Liver (tissue), 9 donors: ENCODE data around the gene AQP12A. TPM values are rescaled to one million over a fixed set of nuclear protein-coding genes. Genes with fewer than 3 reads are reported as not detected.

Experiments
- DNase-seq: peaks from one replicate; pipeline ENCODE4 v3.0.0-alpha.2; 2017; ENCODE audit warnings: low spot score
- H3K27ac ChIP-seq, 2 donors: one replicate each; pipeline ENCODE4 v1.7.0; 2013; ENCODE audit warnings: inconsistent platforms in 2 of 2, low read length in 2 of 2, control low read depth in 1 of 2, low read depth in 1 of 2, mild to moderate bottlenecking in 1 of 2
- H3K27me3 ChIP-seq, 4 donors: one replicate each; pipeline versions ENCODE4 v1.6.1 to v1.7.0; 2013; ENCODE audit warnings: low read length in 3 of 4, inconsistent platforms in 1 of 4, mild to moderate bottlenecking in 1 of 4, moderate library complexity in 1 of 4; ENCODE audit not compliant: control insufficient read depth in 4 of 4, insufficient read depth in 4 of 4
- H3K36me3 ChIP-seq, 4 donors: one replicate each; pipeline versions ENCODE4 v1.6.1 to v1.7.0; 2013; ENCODE audit warnings: low read length in 3 of 4, mild to moderate bottlenecking in 3 of 4, low read depth in 1 of 4, moderate library complexity in 1 of 4; ENCODE audit not compliant: control insufficient read depth in 4 of 4, insufficient read depth in 3 of 4
- H3K4me1 ChIP-seq, 4 donors: one replicate each; pipeline versions ENCODE4 v1.6.1 to v1.7.0; 2013; ENCODE audit warnings: low read length in 3 of 4, mild to moderate bottlenecking in 3 of 4, moderate library complexity in 1 of 4; ENCODE audit not compliant: control insufficient read depth in 4 of 4, insufficient read depth in 4 of 4
- H3K4me3 ChIP-seq, 3 donors: one replicate each; pipeline versions ENCODE4 v1.6.1 to v1.7.0; 2013; ENCODE audit warnings: low read length in 3 of 3, control low read depth in 1 of 3, low read depth in 1 of 3, mild to moderate bottlenecking in 1 of 3
- H3K9ac ChIP-seq, 2 donors: one replicate each; pipeline ENCODE4 v1.7.0; 2013; ENCODE audit warnings: low read length in 2 of 2, mild to moderate bottlenecking in 2 of 2, moderate library complexity in 2 of 2, control low read depth in 1 of 2, low read depth in 1 of 2
- H3K9me3 ChIP-seq, 4 donors: one replicate each; pipeline versions ENCODE4 v1.6.1 to v1.7.0; 2013; ENCODE audit warnings: low read length in 3 of 4; ENCODE audit not compliant: control insufficient read depth in 4 of 4
- ATF3 ChIP-seq: IDR thresholded peaks from 2 replicates; pipeline ENCODE4 v1.6.1; 2016; ENCODE audit warnings: antibody characterized with exemption
- CTCF ChIP-seq: fragments of 150-350 bp; IDR thresholded peaks from 2 replicates; pipeline ENCODE4 v1.5.1; 2017; ENCODE audit warnings: improper control_type of control experiment, low read depth, low read length; ENCODE audit not compliant: missing input control
- EGR1 ChIP-seq, 2 donors: IDR thresholded peaks; 2 replicates each; pipeline ENCODE4 v1.6.1; 2016 to 2018; ENCODE audit warnings: antibody characterized with exemption in 2 of 2, low read depth in 2 of 2
- FOXA1 ChIP-seq: IDR thresholded peaks from 2 replicates; pipeline ENCODE4 v1.6.1; 2016; ENCODE audit warnings: antibody characterized with exemption
- FOXA2 ChIP-seq: IDR thresholded peaks from 2 replicates; pipeline ENCODE4 v1.6.1; 2016; ENCODE audit warnings: antibody characterized with exemption
- GABPA ChIP-seq, 2 donors: IDR thresholded peaks in 1 of 2; conservative IDR thresholded peaks in 1 of 2; 2 replicates each; pipeline ENCODE4 v1.6.1; 2016; ENCODE audit warnings: antibody characterized with exemption in 2 of 2, mild to moderate bottlenecking in 1 of 2, moderate library complexity in 1 of 2
- HNF4A ChIP-seq, 2 donors: conservative IDR thresholded peaks; 2 replicates each; pipeline ENCODE4 v1.6.1; 2016; ENCODE audit warnings: antibody characterized with exemption in 2 of 2, mild to moderate bottlenecking in 2 of 2
- HNF4G ChIP-seq: IDR thresholded peaks from 2 replicates; pipeline ENCODE4 v1.6.1; 2016; ENCODE audit warnings: antibody characterized with exemption
- JUND ChIP-seq, 2 donors: IDR thresholded peaks; 2 replicates each; pipeline ENCODE4 v1.6.1; 2016; ENCODE audit warnings: antibody characterized with exemption in 2 of 2
- MAX ChIP-seq: IDR thresholded peaks from 2 replicates; pipeline ENCODE4 v1.6.1; 2016; ENCODE audit warnings: antibody characterized with exemption
- RAD21 ChIP-seq, 2 donors: IDR thresholded peaks; 2 replicates each; pipeline ENCODE4 v1.6.1; 2016; ENCODE audit warnings: antibody characterized with exemption in 2 of 2, mild to moderate bottlenecking in 2 of 2
- REST ChIP-seq: IDR thresholded peaks from 2 replicates; pipeline ENCODE4 v1.6.1; 2016; ENCODE audit warnings: antibody characterized with exemption, mild to moderate bottlenecking
- RXRA ChIP-seq, 2 donors: IDR thresholded peaks; 2 replicates each; pipeline ENCODE4 v1.6.1; 2017 to 2018; ENCODE audit warnings: antibody characterized with exemption in 2 of 2, mild to moderate bottlenecking in 1 of 2
- SP1 ChIP-seq: IDR thresholded peaks from 2 replicates; pipeline ENCODE4 v1.6.1; 2018; ENCODE audit warnings: antibody characterized with exemption, mild to moderate bottlenecking
- YY1 ChIP-seq: IDR thresholded peaks from 2 replicates; pipeline ENCODE4 v1.6.1; 2016; ENCODE audit warnings: antibody characterized with exemption, mild to moderate bottlenecking
- ZBTB33 ChIP-seq: IDR thresholded peaks from 2 replicates; pipeline ENCODE4 v1.6.1; 2016; ENCODE audit warnings: antibody characterized with exemption
- WGBS: extraction: QIAGEN DNeasy Blood & Tissue Kit; methylation state at CpG from one replicate; pipeline ENCODE4 v1.1.7; 2013; 5-methylcytosine and 5-hydroxymethylcytosine counted together
- polyA plus RNA-seq, 2 donors: library from polyadenylated mRNA; stranded (reverse) in 1 of 2; unstranded in 1 of 2; fragments of 200-250 nt in 1 of 2; fragments of >200 nt in 1 of 2; fragmentation: Nextera tagmentation in 1 of 2; extraction: Ambion mirVana in 1 of 2; gene quantifications; one replicate each; pipeline versions ENCODE4 v1.2.1 to v1.2.3, GENCODE V29; 2013 to 2015
- total RNA-seq, 2 donors: library from RNA; depleted of rRNA; stranded (reverse); fragments of >200 nt; gene quantifications; one replicate each; pipeline ENCODE4 v1.2.3, GENCODE V29; 2014
- donor health status: healthy.
- donor health status: healthy.
- donor health status: healthy.
- donor health status: healthy.
- donor health status: healthy.

The AQP12A gene
- total and polyA plus RNA-seq, 4 donors = not detected

- Histone ChIP-seq H3K36me3 (no peaks in the 10 kb centered on the region), H3K4me3 (no peak overlapping the region), H3K27ac (no peak overlapping the region), H3K9me3 (no peaks in the 10 kb centered on the region), H3K9ac (no peak overlapping the region), H3K27me3 (peaks cover 0 to 3% (median 0%) of the 10 kb centered on the region in 4 donors), H3K4me1 (no peaks in the 10 kb centered on the region)
- no peak for TF ChIP-seq YY1
- TF ChIP-seq REST = no peak
- no peak for TF ChIP-seq FOXA2
- no peak for TF ChIP-seq GABPA (IDR thresholded peaks at IDR 0.05 in 1 of 2, conservative IDR thresholded peaks at IDR 0.05 in 1 of 2)
- no peak for TF ChIP-seq JUND (IDR thresholded peaks at IDR 0.05)
- TF ChIP-seq MAX = no peak
- TF ChIP-seq FOXA1 = no peak
- no peak for TF ChIP-seq ZBTB33
- no peak for TF ChIP-seq RXRA (IDR thresholded peaks at IDR 0.05)
- no peak for TF ChIP-seq RAD21 (IDR thresholded peaks at IDR 0.05)
- no peak for TF ChIP-seq SP1
- TF ChIP-seq HNF4A (conservative IDR thresholded peaks at IDR 0.05) = no peak
- TF ChIP-seq HNF4G = no peak
- TF ChIP-seq ATF3 = no peak
- TF ChIP-seq EGR1 (IDR thresholded peaks at IDR 0.05; ENCODE audit: low read depth in 2 of 2) = no peak
- TF ChIP-seq CTCF = no peak
- no peak for DNase-seq
- 79% methylated on average over 5 of the region's 5 CpGs for WGBS
Observed at GRCh38 chr2:240711701-240712100, 20.0 kb downstream of the AQP12A start.

- no peak for TF ChIP-seq SP1
- no peak for TF ChIP-seq HNF4A (conservative IDR thresholded peaks at IDR 0.05)
- no peak for TF ChIP-seq RXRA (IDR thresholded peaks at IDR 0.05)
- TF ChIP-seq FOXA2 = no peak
- no peak for TF ChIP-seq EGR1 (IDR thresholded peaks at IDR 0.05; ENCODE audit: low read depth in 2 of 2)
- TF ChIP-seq CTCF = no peak
- 93% methylated on average over 9 of the region's 9 CpGs for WGBS
- Histone ChIP-seq H3K27ac (no peak overlapping the region), H3K9ac (no peak overlapping the region), H3K9me3 (no peaks in the 10 kb centered on the region), H3K4me3 (no peak overlapping the region), H3K4me1 (no peaks in the 10 kb centered on the region), H3K36me3 (no peaks in the 10 kb centered on the region), H3K27me3 (peaks cover 0 to 3% (median 0%) of the 10 kb centered on the region in 4 donors)
- DNase-seq = no peak
Observed at GRCh38 chr2:240712121-240712520, 20.5 kb downstream of the AQP12A start.
